Measurements from ENCODE around the gene A4GALT. TPM values are rescaled to one million over a fixed set of nuclear protein-coding genes. Genes with fewer than 3 reads are reported as not detected.
A peak's percentile ranks its signal among the peaks of the same experiment; 100 is the strongest.

A4GALT gene
- total RNA-seq, 4 donors from 2014 or later: 6.2 to 17.3 (median 9.1) TPM

DNA sequence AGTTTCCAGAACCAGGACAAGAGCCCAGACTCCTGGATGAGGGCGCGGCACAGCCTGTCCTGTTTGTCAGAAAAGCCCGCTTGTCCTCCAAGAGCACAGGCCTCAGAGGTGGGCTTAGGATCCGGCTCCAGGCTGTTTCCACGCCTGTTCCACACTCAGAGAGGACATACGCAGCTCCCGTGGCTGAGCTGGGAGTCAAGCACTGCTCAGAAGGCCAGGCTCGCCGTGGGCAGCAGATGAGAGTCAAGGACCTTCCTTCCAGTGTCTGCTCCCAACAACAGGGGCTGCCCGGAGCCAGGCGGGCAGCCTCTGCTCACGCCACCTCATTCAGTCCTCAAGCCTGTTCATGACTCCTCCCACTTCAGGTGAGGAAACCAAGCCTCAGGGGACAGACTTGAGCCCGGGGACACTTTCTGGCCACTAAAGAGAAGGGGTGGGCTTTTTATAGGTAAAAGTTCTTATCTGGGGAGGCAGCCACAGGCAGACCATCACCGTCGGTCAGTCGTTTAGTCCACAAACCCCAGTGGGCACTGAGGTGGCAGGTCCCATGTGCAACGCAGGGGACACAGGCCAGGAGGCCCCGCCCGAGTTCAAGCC, 75.2 kb downstream of the A4GALT start:
- peaks cover 18 to 71% (median 36%) of the 10 kb centered on the region in 4 donors for H3K4me1 ChIP-seq
- peak overlapping the region; percentile 42 to 98 (median 74) for H3K27ac ChIP-seq
- H3K9me3 ChIP-seq: no peaks in the 10 kb centered on the region
- TF ChIP-seq, protein P1, sequence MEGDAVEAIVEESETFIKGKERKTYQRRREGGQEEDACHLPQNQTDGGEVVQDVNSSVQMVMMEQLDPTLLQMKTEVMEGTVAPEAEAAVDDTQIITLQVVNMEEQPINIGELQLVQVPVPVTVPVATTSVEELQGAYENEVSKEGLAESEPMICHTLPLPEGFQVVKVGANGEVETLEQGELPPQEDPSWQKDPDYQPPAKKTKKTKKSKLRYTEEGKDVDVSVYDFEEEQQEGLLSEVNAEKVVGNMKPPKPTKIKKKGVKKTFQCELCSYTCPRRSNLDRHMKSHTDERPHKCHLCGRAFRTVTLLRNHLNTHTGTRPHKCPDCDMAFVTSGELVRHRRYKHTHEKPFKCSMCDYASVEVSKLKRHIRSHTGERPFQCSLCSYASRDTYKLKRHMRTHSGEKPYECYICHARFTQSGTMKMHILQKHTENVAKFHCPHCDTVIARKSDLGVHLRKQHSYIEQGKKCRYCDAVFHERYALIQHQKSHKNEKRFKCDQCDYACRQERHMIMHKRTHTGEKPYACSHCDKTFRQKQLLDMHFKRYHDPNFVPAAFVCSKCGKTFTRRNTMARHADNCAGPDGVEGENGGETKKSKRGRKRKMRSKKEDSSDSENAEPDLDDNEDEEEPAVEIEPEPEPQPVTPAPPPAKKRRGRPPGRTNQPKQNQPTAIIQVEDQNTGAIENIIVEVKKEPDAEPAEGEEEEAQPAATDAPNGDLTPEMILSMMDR (IDR thresholded peaks at IDR 0.05): no peak
- no peak for TF ChIP-seq POLR2A (IDR thresholded peaks at IDR 0.05)
- H3K4me3 ChIP-seq: peak overlapping the region in 2 of 4 donors; percentile 43
- no peaks in the 10 kb centered on the region for H3K27me3 ChIP-seq
- no peaks in the 10 kb centered on the region for H3K36me3 ChIP-seq
- DNase-seq: no peak

DNA sequence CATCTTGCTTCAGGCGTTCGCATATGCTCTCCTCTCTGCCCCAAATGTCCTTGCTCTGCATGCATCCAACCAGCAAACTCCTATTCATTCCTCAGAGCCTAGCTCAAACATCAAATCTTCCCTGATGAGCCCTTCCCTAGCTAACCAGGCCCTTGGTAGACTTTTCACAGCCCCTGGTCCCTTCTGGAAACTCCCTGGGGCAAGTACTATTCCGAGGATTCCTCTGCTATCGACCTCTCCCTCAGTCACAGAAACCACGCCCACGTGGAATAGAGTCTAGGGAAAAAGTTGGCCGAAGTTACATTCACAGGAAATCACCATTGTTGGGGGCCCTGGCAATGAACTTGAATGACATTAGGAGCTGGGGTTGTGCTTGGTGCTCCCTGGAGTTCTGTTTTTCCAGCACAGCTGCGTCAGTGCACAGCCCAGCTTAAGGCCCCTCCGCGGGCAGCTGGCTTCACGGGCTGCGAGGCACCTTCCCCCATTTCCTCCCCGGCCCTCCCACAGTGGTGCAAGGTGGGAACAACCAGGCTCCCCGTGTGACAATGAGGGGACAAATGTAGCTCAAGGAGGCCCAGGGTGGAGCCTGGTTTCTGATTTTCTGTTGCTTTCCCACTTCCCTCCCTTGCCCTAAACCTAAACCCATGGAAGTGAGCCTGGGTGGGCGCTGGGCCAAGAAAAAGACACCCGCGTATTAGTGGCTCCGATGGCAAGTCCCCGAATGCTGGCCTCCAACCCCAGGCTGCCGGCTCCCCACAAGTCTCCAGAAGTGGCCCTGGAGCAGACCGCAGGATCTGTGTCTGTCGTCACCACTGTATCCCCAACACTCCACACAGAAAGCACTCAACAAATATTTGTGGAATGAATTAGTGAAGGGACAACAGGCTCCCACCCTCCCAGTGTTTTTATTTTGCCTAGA, 76.0 kb downstream of the A4GALT start:
- Histone ChIP-seq H3K27ac (peak overlapping the region; percentile 42 to 98 (median 74)), H3K4me1 (peaks cover 18 to 71% (median 36%) of the 10 kb centered on the region in 4 donors), H3K9me3 (no peaks in the 10 kb centered on the region), H3K36me3 (no peaks in the 10 kb centered on the region), H3K4me3 (peak overlapping the region in 2 of 4 donors; percentile 43), H3K27me3 (no peaks in the 10 kb centered on the region)
- DNase-seq: no peak
- TF ChIP-seq POLR2A (IDR thresholded peaks at IDR 0.05): no peak
- TF ChIP-seq, protein P1 (IDR thresholded peaks at IDR 0.05): no peak

DNA sequence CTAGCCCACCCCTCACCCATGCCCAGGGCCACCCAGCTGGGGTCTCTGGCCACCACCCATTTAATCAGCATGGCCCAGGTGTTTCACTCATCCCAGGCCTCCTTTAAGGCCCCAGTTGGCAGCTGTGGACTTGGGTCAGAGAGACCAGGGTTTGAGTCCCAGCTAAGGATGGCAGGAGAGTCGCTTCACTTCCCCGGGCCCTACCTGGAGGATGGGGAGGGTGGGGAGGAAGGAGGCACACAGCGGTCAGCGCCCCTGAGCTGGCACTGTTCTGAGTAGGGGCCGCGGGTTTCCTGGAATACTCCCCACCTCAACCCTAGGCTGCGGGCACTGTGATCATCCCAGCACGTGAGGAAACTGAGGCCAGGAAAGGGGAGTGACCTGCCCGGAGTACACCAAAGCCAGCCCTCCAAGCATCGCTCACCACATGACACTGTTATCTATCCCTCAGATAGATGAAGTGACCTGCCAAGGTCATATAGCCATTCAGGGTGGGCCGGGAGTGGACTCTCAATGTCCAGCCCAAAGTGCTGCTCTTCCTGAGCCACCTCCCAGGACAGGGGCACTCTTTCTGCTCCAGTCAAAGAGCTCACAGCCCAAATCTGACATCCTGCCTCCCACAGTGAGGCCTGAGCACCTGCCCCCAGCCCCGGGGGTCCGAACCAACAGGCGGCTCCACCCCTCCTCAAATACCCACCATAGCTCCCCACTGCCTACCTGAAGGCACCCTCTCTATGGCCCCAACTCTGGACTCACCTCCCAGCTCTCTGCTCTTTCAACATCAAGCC, 76.8 kb downstream of the A4GALT start:
- H3K4me1 ChIP-seq: peaks cover 18 to 71% (median 36%) of the 10 kb centered on the region in 4 donors
- TF ChIP-seq POLR2A (IDR thresholded peaks at IDR 0.05): no peak
- TF ChIP-seq, protein P1 (IDR thresholded peaks at IDR 0.05): no peak
- no peak for DNase-seq
- no peaks in the 10 kb centered on the region for H3K36me3 ChIP-seq
- H3K27ac ChIP-seq: peak overlapping the region in 3 of 4 donors; percentile 52 to 98 (median 85)
- no peaks in the 10 kb centered on the region for H3K27me3 ChIP-seq
- H3K4me3 ChIP-seq: no peak overlapping the region
- no peaks in the 10 kb centered on the region for H3K9me3 ChIP-seq

DNA sequence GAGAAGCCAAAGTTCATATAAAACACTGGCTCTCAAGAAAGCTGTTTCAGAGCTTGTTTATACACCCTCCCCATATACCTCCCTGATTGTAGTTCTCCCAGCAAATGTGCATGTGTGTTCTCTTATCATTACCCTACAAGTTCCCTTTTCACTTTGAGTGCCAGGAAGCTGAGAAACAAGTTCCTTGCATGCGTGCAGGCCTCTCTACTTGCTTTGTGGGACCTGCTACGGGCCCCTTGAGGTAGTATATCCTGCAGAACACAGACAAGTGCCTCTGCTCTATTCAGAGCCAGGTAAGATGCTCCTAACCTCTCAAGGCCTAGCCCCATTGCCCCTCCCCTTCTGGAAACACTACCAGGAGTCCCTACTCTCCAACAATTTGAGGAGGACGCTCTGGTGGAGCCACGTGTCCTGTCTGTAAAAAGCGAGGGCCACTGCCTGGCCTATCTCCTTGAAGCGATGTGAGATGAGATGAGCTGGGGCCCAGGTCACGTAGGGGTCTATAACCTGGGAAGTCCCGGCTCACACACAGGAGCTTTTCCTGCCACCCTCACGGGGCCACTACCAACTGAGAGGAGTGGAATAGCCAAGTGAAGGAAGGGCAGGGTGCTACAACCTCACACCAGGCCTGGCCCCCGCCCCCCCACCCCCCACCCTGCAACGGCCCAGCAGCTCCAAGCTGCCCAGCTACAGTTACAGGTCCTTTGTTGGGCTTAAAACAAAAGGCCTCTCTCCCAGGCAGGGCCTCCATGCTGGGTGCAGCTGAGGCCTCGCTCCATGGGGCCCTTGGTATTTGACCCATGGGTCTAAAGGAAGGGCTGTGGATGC, 77.7 kb downstream of the A4GALT start:
- Histone ChIP-seq H3K27ac (peak overlapping the region in 2 of 4 donors; percentile 10 to 42), H3K9me3 (no peaks in the 10 kb centered on the region), H3K36me3 (no peaks in the 10 kb centered on the region), H3K4me1 (peaks cover 13 to 66% (median 31%) of the 10 kb centered on the region in 4 donors), H3K4me3 (no peak overlapping the region), H3K27me3 (no peaks in the 10 kb centered on the region)
- no peak for TF ChIP-seq POLR2A (IDR thresholded peaks at IDR 0.05)
- TF ChIP-seq, protein P1 (IDR thresholded peaks at IDR 0.05): no peak
- DNase-seq: no peak

Small RNA genes lying within 50 kb of the gene (small RNA-seq; reads per million reads assigned to genes)
- gene RF00019: 0 reads per million in 2 donors

Other genes starting within 250 kb of the A4GALT start
- gene RRP7A, start 201.1 kb downstream of the A4GALT start, total RNA-seq: 10 to 100 TPM; 21.7 to 33.0 (median 27.3) TPM
- gene SERHL2, start 166.9 kb downstream of the A4GALT start, total RNA-seq: 10 to 100 TPM in 1 of 4 donors, 1 to 10 TPM in 2, not detected in 1; 1.7 to 11.6 (median 3.2) TPM
- gene POLDIP3, start 106.0 kb downstream of the A4GALT start, total RNA-seq: 10 to 100 TPM; 30.3 to 42.9 (median 38.0) TPM
- gene ATP5MGL, start 80.3 kb downstream of the A4GALT start, total RNA-seq: not detected
- 100 to 1,000 TPM in 2 of 4 donors, 10 to 100 TPM in 2; 59.4 to 147 (median 117) TPM for gene CYB5R3, start 71.5 kb downstream of the A4GALT start, total RNA-seq
- gene ARFGAP3, start 136.4 kb upstream of the A4GALT start, total RNA-seq: 10 to 100 TPM; 31.4 to 87.0 (median 57.8) TPM